GM23248 (cell line): ENCODE results near the gene TMEM117. TPM values are rescaled to one million over a fixed set of nuclear protein-coding genes. Genes with fewer than 3 reads are reported as not detected.
"Not testable (repeated sequence)": the region's sequence is repeated elsewhere in the genome, so short reads cannot be mapped to it uniquely, and the experiment has no call there.

Source experiments
- DNase-seq: peaks from one replicate; pipeline ENCODE4 v3.0.0-alpha.2; 2015
- H2AFZ ChIP-seq: fragments of 200-600 bp; sonication (generic); 2 replicates; pipeline ENCODE4 v1.6.1; 2016; ENCODE audit warnings: antibody characterized with exemption
- H3F3A ChIP-seq: fragments of 200-600 bp; sonication (generic); 2 replicates; pipeline ENCODE4 v1.6.1; 2016; ENCODE audit warnings: mild to moderate bottlenecking, antibody characterized with exemption, mixed run types; ENCODE audit not compliant: insufficient read depth
- H3K27ac ChIP-seq: fragments of 200-600 bp; sonication (generic); 2 replicates; pipeline ENCODE4 v1.5.1; 2016; ENCODE audit warnings: mild to moderate bottlenecking
- H3K27me3 ChIP-seq: fragments of 200-600 bp; sonication (generic); replicated peaks from 2 replicates; pipeline ENCODE4 v1.6.1; 2016; ENCODE audit warnings: mild to moderate bottlenecking; ENCODE audit not compliant: insufficient read depth
- H3K36me3 ChIP-seq: fragments of 200-600 bp; sonication (generic); 2 replicates; pipeline ENCODE4 v1.6.1; 2016; ENCODE audit warnings: low read depth, mild to moderate bottlenecking
- H3K4me1 ChIP-seq: fragments of 200-600 bp; sonication (generic); 2 replicates; pipeline ENCODE4 v1.6.1; 2016; ENCODE audit warnings: mild to moderate bottlenecking; ENCODE audit not compliant: insufficient read depth
- H3K4me2 ChIP-seq: fragments of 200-600 bp; sonication (generic); one replicate; pipeline ENCODE4 v1.6.1; 2016; ENCODE audit warnings: mild to moderate bottlenecking; ENCODE audit not compliant: unreplicated experiment
- H3K4me3 ChIP-seq: fragments of 200-600 bp; sonication (generic); 2 replicates; pipeline ENCODE4 v1.5.1; 2016; ENCODE audit warnings: mild to moderate bottlenecking
- H3K79me2 ChIP-seq: fragments of 200-600 bp; sonication (generic); 2 replicates; pipeline ENCODE4 v1.6.1; 2016; ENCODE audit warnings: mild to moderate bottlenecking; ENCODE audit not compliant: insufficient read depth
- H3K9ac ChIP-seq: fragments of 200-600 bp; sonication (generic); 2 replicates; pipeline ENCODE4 v1.6.1; 2016; ENCODE audit warnings: mild to moderate bottlenecking
- H3K9me2 ChIP-seq: fragments of 200-600 bp; sonication (generic); 2 replicates; pipeline ENCODE4 v1.6.1; 2016; ENCODE audit warnings: mixed run types, mild to moderate bottlenecking, moderate library complexity; ENCODE audit not compliant: insufficient read depth
- H3K9me3 ChIP-seq: fragments of 200-600 bp; sonication (generic); one replicate; pipeline ENCODE4 v1.6.1; 2017; ENCODE audit warnings: low read depth
- H4K20me1 ChIP-seq: fragments of 200-600 bp; sonication (generic); 2 replicates; pipeline ENCODE4 v1.6.0; 2016; ENCODE audit not compliant: insufficient read depth
- EZH2 ChIP-seq: fragments of 200-600 bp; sonication (generic); IDR thresholded peaks from 2 replicates; pipeline ENCODE4 v1.6.1; 2018; ENCODE audit warnings: antibody characterized with exemption, mild to moderate bottlenecking; ENCODE audit not compliant: insufficient read depth, poor library complexity, severe bottlenecking
- EZH2phosphoT487 ChIP-seq: fragments of 200-600 bp; sonication (generic); IDR thresholded peaks from 2 replicates; pipeline ENCODE4 v1.6.1; 2018; ENCODE audit warnings: antibody characterized with exemption, moderate library complexity, mild to moderate bottlenecking, low read depth; ENCODE audit not compliant: insufficient read depth
- WGBS, 2 experiments: methylation state at CpG; one replicate each; pipeline ENCODE4 v1.1.6; 2015 to 2017; ENCODE audit warnings: low lambda C conversion rate in 2 of 2, low coverage in 1 of 2; ENCODE audit errors: missing lambda C conversion rate in 2 of 2; 5-methylcytosine and 5-hydroxymethylcytosine counted together
- in situ Hi-C: fragments of 300-500 bp; cut with MboI; formaldehyde crosslinking; loops from 2 replicates; pipeline ENCODE4 v1.15.0; 2020
- polyA plus RNA-seq: library from polyadenylated mRNA; unstranded; fragments of >200 nt; fragmentation: Nextera tagmentation; extraction: Ambion mirVana; gene quantifications from 2 replicates; pipeline ENCODE4 v1.2.1, GENCODE V29; 2016
- total RNA-seq: library from RNA; depleted of rRNA; stranded (reverse); fragments of >200 nt; shearing (Covaris generic); gene quantifications from 2 replicates; pipeline ENCODE4 v1.2.3, GENCODE V29; 2014

Gene TMEM117
- total and polyA plus RNA-seq, 2 experiments from 2014 or later: 12.1 to 19.1 TPM

DNA sequence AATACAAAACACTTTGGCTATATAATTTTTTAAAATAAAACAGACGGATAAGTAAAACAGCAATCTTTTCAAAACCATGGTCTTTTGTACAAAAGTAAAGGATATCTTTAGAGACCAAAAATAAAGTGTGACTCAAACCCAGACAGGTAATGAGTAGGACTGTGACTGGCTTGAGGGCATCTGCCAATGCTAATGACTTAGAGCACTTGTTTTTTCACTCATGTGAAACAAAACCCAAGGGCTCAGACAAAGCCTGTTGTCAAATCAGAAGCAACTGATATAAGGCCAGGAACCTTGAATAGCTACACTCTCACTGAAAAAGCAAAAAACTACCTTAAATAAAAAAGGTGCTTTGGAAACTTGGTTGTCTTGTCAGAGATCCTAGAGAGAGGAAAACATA lies 357.4 kb downstream of the TMEM117 start:
- H3K9me2 ChIP-seq: no peaks in the 10 kb centered on the region
- WGBS, 2 experiments: 80 to 90% methylated on average over 1 of the region's 1 CpG
- no peaks in the 10 kb centered on the region for H4K20me1 ChIP-seq
- TF ChIP-seq EZH2phosphoT487: no peak
- TF ChIP-seq EZH2: no peak
- no peak overlapping the region for H3K4me3 ChIP-seq
- H3K4me1 ChIP-seq: no peaks in the 10 kb centered on the region
- no peak for DNase-seq
- no peak overlapping the region for H3K27ac ChIP-seq
- no peaks in the 10 kb centered on the region for H3K27me3 ChIP-seq
- no peaks in the 10 kb centered on the region for H3K79me2 ChIP-seq
- in situ Hi-C loops: no loop called here
- H3K36me3 ChIP-seq: no peaks in the 10 kb centered on the region
- no peaks in the 10 kb centered on the region for H3K9me3 ChIP-seq
- no peaks in the 10 kb centered on the region for H3F3A ChIP-seq
- H3K4me2 ChIP-seq: no peak overlapping the region
- no peak overlapping the region for H2AFZ ChIP-seq
- H3K9ac ChIP-seq: no peak overlapping the region

GRCh38 chr12:44195719-44196118 lies 359.8 kb downstream of the TMEM117 start:
- H3K27me3 ChIP-seq, in situ Hi-C loops, H4K20me1 ChIP-seq, H2AFZ ChIP-seq, H3K27ac ChIP-seq, H3K4me1 ChIP-seq, H3K9me3 ChIP-seq, H3K4me3 ChIP-seq, H3K4me2 ChIP-seq, H3K36me3 ChIP-seq, H3K9me2 ChIP-seq, H3K9ac ChIP-seq, H3K79me2 ChIP-seq, H3F3A ChIP-seq, DNase-seq: not testable (repeated sequence)
- 50 to 70% methylated on average over 1 of the region's 1 CpG for WGBS, 2 experiments

DNA sequence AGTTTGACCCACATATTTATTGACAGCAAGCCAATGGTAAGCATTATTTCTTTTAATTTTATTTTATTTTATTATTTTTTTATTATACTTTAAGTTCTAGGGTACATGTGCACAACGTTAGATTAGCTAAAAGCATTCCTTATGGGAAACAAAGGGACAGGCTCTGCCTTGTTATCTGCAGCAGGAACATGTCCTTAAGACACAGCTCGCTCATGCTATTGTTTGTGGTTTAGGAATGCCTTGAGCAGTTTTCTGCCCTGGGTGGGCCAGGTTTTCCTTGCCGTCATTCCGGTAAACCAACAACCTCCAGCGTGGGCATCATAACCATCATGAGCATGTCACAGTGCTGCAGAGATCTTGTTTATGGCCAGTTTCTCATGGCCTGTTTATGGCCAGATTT lies 370.2 kb downstream of the TMEM117 start:
- H3K9me2 ChIP-seq: no peaks in the 10 kb centered on the region
- TF ChIP-seq EZH2 (no peak), EZH2phosphoT487 (no peak)
- in situ Hi-C loops: no loop called here
- H3K79me2 ChIP-seq: no peaks in the 10 kb centered on the region
- no peaks in the 10 kb centered on the region for H3K9me3 ChIP-seq
- no peak overlapping the region for H3K27ac ChIP-seq
- H3K4me1 ChIP-seq: no peaks in the 10 kb centered on the region
- no peaks in the 10 kb centered on the region for H3K27me3 ChIP-seq
- H3K4me3 ChIP-seq: no peak overlapping the region
- no peak for DNase-seq
- no peak overlapping the region for H2AFZ ChIP-seq
- H3K4me2 ChIP-seq: no peak overlapping the region
- no peaks in the 10 kb centered on the region for H3K36me3 ChIP-seq
- H4K20me1 ChIP-seq: no peaks in the 10 kb centered on the region
- no peaks in the 10 kb centered on the region for H3F3A ChIP-seq
- no peak overlapping the region for H3K9ac ChIP-seq
- WGBS, 2 experiments: 69 to 73% methylated on average over 5 of the region's 5 CpGs

DNA sequence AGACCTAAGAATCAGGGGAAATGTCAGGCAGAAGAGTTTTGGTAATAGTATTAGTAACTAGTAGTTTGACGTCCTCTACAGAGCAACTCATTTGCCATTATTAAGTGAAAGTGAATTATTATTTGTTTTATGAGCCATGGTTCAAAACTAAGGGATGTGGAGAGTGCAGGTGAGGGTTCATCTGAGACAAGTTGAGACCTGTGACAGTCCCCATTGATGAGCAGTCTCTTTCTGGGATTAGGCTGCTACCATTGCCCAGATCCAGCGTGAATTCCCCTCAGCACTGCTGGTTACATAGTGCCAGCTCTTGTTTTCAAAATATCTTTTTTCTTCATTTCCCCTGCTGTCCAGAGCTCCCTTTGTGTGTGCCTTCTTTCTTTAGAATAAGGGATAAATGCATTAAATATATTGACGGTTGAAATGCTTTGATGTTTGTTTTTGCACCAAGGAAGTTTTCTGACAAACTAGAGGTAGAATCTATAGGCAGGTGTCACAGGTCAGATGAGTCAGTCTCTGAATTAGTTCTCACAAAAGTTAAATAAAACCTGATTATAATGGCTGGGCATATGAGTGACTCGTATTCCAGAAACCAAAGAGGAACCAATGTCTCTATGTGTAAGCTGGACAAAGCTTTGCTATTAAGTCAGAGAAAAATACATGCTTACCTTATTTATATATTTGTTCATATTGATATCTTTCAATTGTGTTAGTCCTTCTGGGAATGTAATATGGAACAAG lies 381.4 kb downstream of the TMEM117 start:
- Histone ChIP-seq H3K27ac (no peak overlapping the region), H3K36me3 (no peaks in the 10 kb centered on the region), H3K4me2 (no peak overlapping the region), H3K9me3 (no peaks in the 10 kb centered on the region), H3K4me1 (no peaks in the 10 kb centered on the region), H2AFZ (no peak overlapping the region), H3K9me2 (no peaks in the 10 kb centered on the region), H3K4me3 (no peak overlapping the region), H3K27me3 (no peaks in the 10 kb centered on the region), H3K9ac (no peak overlapping the region), H3F3A (no peaks in the 10 kb centered on the region), H3K79me2 (no peaks in the 10 kb centered on the region), H4K20me1 (no peaks in the 10 kb centered on the region)
- TF ChIP-seq EZH2: no peak
- TF ChIP-seq EZH2phosphoT487: no peak
- no peak for DNase-seq
- in situ Hi-C loops: no loop called here
- WGBS, 2 experiments: 77 to 86% methylated on average over 4 of the region's 4 CpGs

- no peak for DNase-seq
- Histone ChIP-seq H3K9ac (no peak overlapping the region), H3K4me2 (no peak overlapping the region), H3K27me3 (no peaks in the 10 kb centered on the region), H2AFZ (no peak overlapping the region), H3K4me3 (no peak overlapping the region), H3K36me3 (no peaks in the 10 kb centered on the region), H3K27ac (no peak overlapping the region), H3K9me2 (no peaks in the 10 kb centered on the region), H3K4me1 (no peaks in the 10 kb centered on the region), H4K20me1 (no peaks in the 10 kb centered on the region), H3K9me3 (no peaks in the 10 kb centered on the region), H3F3A (no peaks in the 10 kb centered on the region), H3K79me2 (no peaks in the 10 kb centered on the region)
- no peak for TF ChIP-seq EZH2phosphoT487
- TF ChIP-seq EZH2: no peak
- in situ Hi-C loops: no loop called here
- 29 to 45% methylated on average over 2 of the region's 2 CpGs for WGBS, 2 experiments
These were observed 387.9 kb downstream of the TMEM117 start for GRCh38 chr12:44223736-44224135.
